HCT116 (cell line): ENCODE data around the gene CYBRD1. TPM values are rescaled to one million over a fixed set of nuclear protein-coding genes. Genes with fewer than 3 reads are reported as not detected.

ENCODE experiments used
- ATAC-seq: fragments of 200-7000 bp; cut with Tn5 transposase; 2 replicates; pipeline ENCODE4 v1.9.1; 2020; ENCODE audit warnings: mild to moderate bottlenecking, moderate library complexity
- BruUV-seq: library from RNA; stranded (reverse); fragments of 400-500 nt; replicated peaks from 2 replicates; lab custom pipeline; 2021; lab: Mats Ljungman, UMichigan
- CTCF ChIA-PET: fragments of 300-600 bp; sonication (Branson Sonifier 250); formaldehyde crosslinking; loops from one replicate; lab custom pipeline; 2021; ENCODE audit warnings: antibody characterized with exemption; lab: Charles Lee
- POLR2A ChIA-PET: fragments of 300-600, 350-600 bp; sonication (Branson Sonifier 250); formaldehyde crosslinking; loops from one replicate; lab custom pipeline; 2021; ENCODE audit warnings: antibody characterized with exemption; lab: Charles Lee
- RAD21 ChIA-PET, 2 experiments: fragments of 300-600 bp; sonication (Branson Sonifier 250); formaldehyde crosslinking; loops; one replicate each; lab custom pipeline; 2023; ENCODE audit warnings: low total read pairs in 2 of 2; ENCODE audit not compliant: uncharacterized antibody in 2 of 2, unreplicated experiment in 2 of 2, low non-redundant PET in 1 of 2; lab: Charles Lee
- DNase-seq: peaks from one replicate; pipeline ENCODE4 v3.0.0-alpha.2; 2010; ENCODE audit warnings: low read depth, low spot score
- H2AFZ ChIP-seq: fragments of 200-600 bp; shearing (Covaris generic), sonication (generic); 2 replicates; pipeline ENCODE4 v1.6.1; 2017; ENCODE audit warnings: low read depth, mixed run types, mixed read lengths, antibody characterized with exemption, low read length; ENCODE audit not compliant: poor library complexity, severe bottlenecking
- H3K27ac ChIP-seq: 2 replicates; pipeline ENCODE4 v1.5.1; 2012; ENCODE audit warnings: low read depth, low read length
- H3K27me3 ChIP-seq: fragments of 200-600 bp; sonication (generic); 2 replicates; pipeline ENCODE4 v1.6.1; 2016; ENCODE audit warnings: mixed run types, low read length, mixed read lengths; ENCODE audit not compliant: insufficient read depth
- H3K36me3 ChIP-seq, 2 experiments: fragments of 200-500 bp in 1 of 2; fragments of 200-600 bp in 1 of 2; sonication (Bioruptor generic) in 1 of 2; sonication (generic) in 1 of 2; 2 replicates each; pipeline versions ENCODE4 v1.5.1 to v1.6.1; 2014 to 2016; ENCODE audit warnings: low read length in 2 of 2, inconsistent platforms in 1 of 2, mixed read lengths in 1 of 2, mixed run types in 1 of 2; ENCODE audit not compliant: insufficient read depth in 2 of 2, control insufficient read depth in 1 of 2
- H3K4me1 ChIP-seq, 2 experiments: fragments of 200-600 bp in 1 of 2; sonication (generic) in 1 of 2; 2 replicates each; pipeline versions ENCODE4 v1.5.1 to v1.6.1; 2012 to 2017; ENCODE audit warnings: low read length in 2 of 2, inconsistent platforms in 1 of 2, mild to moderate bottlenecking in 1 of 2, mixed read lengths in 1 of 2, mixed run types in 1 of 2, moderate library complexity in 1 of 2; ENCODE audit not compliant: insufficient read depth in 2 of 2, control insufficient read depth in 1 of 2
- H3K4me2 ChIP-seq: fragments of 200-600 bp; sonication (generic); 2 replicates; pipeline ENCODE4 v1.6.1; 2017; ENCODE audit warnings: mixed run types, low read length, mixed read lengths
- H3K4me3 ChIP-seq, 2 experiments: fragments of 200-600 bp in 1 of 2; sonication (generic) in 1 of 2; replicated peaks in 1 of 2; 2 replicates each; pipeline ENCODE4 v1.5.1; 2011 to 2016; ENCODE audit warnings: low read length in 2 of 2, control low read depth in 1 of 2, low read depth in 1 of 2, mild to moderate bottlenecking in 1 of 2, mixed read lengths in 1 of 2, mixed run types in 1 of 2
- H3K79me2 ChIP-seq: fragments of 200-600 bp; sonication (generic); 2 replicates; pipeline ENCODE4 v1.6.1; 2017; ENCODE audit warnings: mild to moderate bottlenecking, mixed run types, low read length, moderate library complexity, mixed read lengths; ENCODE audit not compliant: insufficient read depth
- H3K9ac ChIP-seq: fragments of 200-600 bp; sonication (generic); 2 replicates; pipeline ENCODE4 v1.6.1; 2016; ENCODE audit warnings: low read length, mixed read lengths
- H3K9me2 ChIP-seq: fragments of 200-600 bp; sonication (generic), shearing (Covaris generic); 2 replicates; pipeline ENCODE4 v1.6.1; 2017; ENCODE audit warnings: mixed run types, mild to moderate bottlenecking, moderate library complexity; ENCODE audit not compliant: insufficient read depth
- H3K9me3 ChIP-seq, 2 experiments: fragments of 200-500 bp in 1 of 2; fragments of 200-600 bp in 1 of 2; sonication (Bioruptor generic) in 1 of 2; sonication (generic) in 1 of 2; 2 replicates each; pipeline ENCODE4 v1.6.1; 2014 to 2017; ENCODE audit warnings: low read length in 2 of 2, mixed read lengths in 2 of 2, inconsistent platforms in 1 of 2, low read depth in 1 of 2, mild to moderate bottlenecking in 1 of 2, mixed run types in 1 of 2, moderate library complexity in 1 of 2; ENCODE audit not compliant: control insufficient read depth in 1 of 2, insufficient read depth in 1 of 2
- H4K20me1 ChIP-seq: fragments of 200-600 bp; sonication (generic), shearing (Covaris generic); 2 replicates; pipeline ENCODE4 v1.6.1; 2017; ENCODE audit warnings: mixed run types, mild to moderate bottlenecking, moderate library complexity; ENCODE audit not compliant: insufficient read depth
- CBX3 ChIP-seq: IDR thresholded peaks from 2 replicates; pipeline ENCODE4 v1.6.1; 2012; ENCODE audit warnings: low read depth
- CEBPB ChIP-seq: IDR thresholded peaks from 2 replicates; pipeline ENCODE4 v1.6.1; 2012; ENCODE audit warnings: low read depth
- EGR1 ChIP-seq: IDR thresholded peaks from 2 replicates; pipeline ENCODE4 v1.6.1; 2012; ENCODE audit warnings: low read depth
- EZH2phosphoT487 ChIP-seq: fragments of 200-600 bp; IDR thresholded peaks from 2 replicates; pipeline ENCODE4 v1.6.1; 2018; ENCODE audit warnings: antibody characterized with exemption, borderline replicate concordance
- FOSL1 ChIP-seq: IDR thresholded peaks from 2 replicates; pipeline ENCODE4 v1.6.1; 2012; ENCODE audit warnings: low read depth
- JUND ChIP-seq: IDR thresholded peaks from 2 replicates; pipeline ENCODE4 v1.6.1; 2012
- MAX ChIP-seq: IDR thresholded peaks from 2 replicates; pipeline ENCODE4 v1.6.1; 2012
- POLR2AphosphoS5 ChIP-seq: IDR thresholded peaks from 2 replicates; pipeline ENCODE4 v1.6.1; 2011; ENCODE audit warnings: mild to moderate bottlenecking, low read depth, low read length, moderate library complexity
- RAD21 ChIP-seq: IDR thresholded peaks from 2 replicates; pipeline ENCODE4 v1.6.1; 2012; ENCODE audit warnings: low read depth, mild to moderate bottlenecking
- SIN3A ChIP-seq: IDR thresholded peaks from 2 replicates; pipeline ENCODE4 v1.6.1; 2012; ENCODE audit warnings: low read depth
- SP1 ChIP-seq: IDR thresholded peaks from 2 replicates; pipeline ENCODE4 v1.6.1; 2012; ENCODE audit warnings: low read depth
- SRF ChIP-seq: IDR thresholded peaks from 2 replicates; pipeline ENCODE4 v1.6.1; 2012; ENCODE audit warnings: low read depth
- TCF7L2 ChIP-seq: IDR thresholded peaks from 2 replicates; pipeline ENCODE4 v1.7.0; 2011; ENCODE audit warnings: borderline replicate concordance, inconsistent platforms; ENCODE audit not compliant: insufficient read depth, insufficient read length; ENCODE audit errors: extremely low read depth
- YY1 ChIP-seq: IDR thresholded peaks from 2 replicates; pipeline ENCODE4 v1.6.1; 2011; ENCODE audit warnings: low read length, low read depth, moderate library complexity, mild to moderate bottlenecking; ENCODE audit not compliant: insufficient replicate concordance; ENCODE audit errors: extremely low read depth
- ZFX ChIP-seq: fragments of 450-650 bp; IDR thresholded peaks from 2 replicates; pipeline ENCODE4 v1.6.1; 2017
- intact Hi-C: fragments of 100-400 bp; cut with micrococcal nuclease; formaldehyde crosslinking; loops from 2 replicates; pipeline ENCODE4 v1.10.0; 2022
- total RNA-seq: library from RNA; stranded (reverse); gene quantifications from one replicate; pipeline ENCODE4 v1.2.1, GENCODE V29; 2021; ENCODE audit not compliant: unreplicated experiment
- TF ChIP-seq, protein P1 (sequence below): IDR thresholded peaks from 2 replicates; pipeline ENCODE4 v1.6.1; 2011; ENCODE audit warnings: mild to moderate bottlenecking, low read length, moderate library complexity; ENCODE audit not compliant: insufficient replicate concordance; ENCODE audit errors: extremely low read depth

CYBRD1 gene
- total RNA-seq, 1 experiment from 2014 or later = 14.9 TPM

DNA sequence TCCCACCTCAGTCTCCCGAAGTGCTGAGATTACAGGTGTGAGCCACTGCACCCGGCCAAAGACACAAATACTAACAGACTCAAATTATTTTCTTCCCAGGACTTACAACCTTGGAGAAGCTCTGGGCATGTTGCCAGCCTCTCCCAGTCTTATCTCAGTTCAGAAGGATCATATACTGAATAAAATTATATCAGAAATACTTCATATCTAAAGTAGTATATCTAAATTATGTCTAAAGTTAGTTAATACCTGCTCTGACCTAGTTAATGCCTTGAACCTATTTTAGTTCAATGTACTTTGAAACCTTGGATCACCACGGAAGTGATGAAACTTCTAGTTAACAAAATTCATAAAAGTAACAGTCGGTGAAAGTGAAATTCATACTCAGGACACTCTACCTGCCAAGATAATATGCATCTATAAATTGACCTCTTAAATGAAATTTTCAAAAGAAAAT is 34.4 kb upstream of the CYBRD1 start:
- DNase-seq = no peak
- Histone ChIP-seq H3K9ac (no peak overlapping the region), H3K79me2 (no peaks in the 10 kb centered on the region), H3K9me2 (no peaks in the 10 kb centered on the region), H3K4me3 (no peak overlapping the region), H3K36me3 (no peaks in the 10 kb centered on the region), H2AFZ (no peak overlapping the region), H3K27me3 (no peaks in the 10 kb centered on the region)
- ChIA-PET POLR2A (no interaction called here), CTCF (no interaction called here), RAD21 (no interaction called here)
- BruUV-seq = no TSS peak
- intact Hi-C loops = no loop called here
- no peak for ATAC-seq
- TF ChIP-seq JUND (no peak), YY1 (no peak), FOSL1 (no peak), MAX (no peak), CEBPB (no peak), ZFX (no peak), SP1 (no peak), SIN3A (no peak), EZH2phosphoT487 (no peak), RAD21 (no peak), TCF7L2 (no peak), SRF (no peak), EGR1 (no peak), CBX3 (no peak), POLR2AphosphoS5 (no peak)
- TF ChIP-seq, protein P1, sequence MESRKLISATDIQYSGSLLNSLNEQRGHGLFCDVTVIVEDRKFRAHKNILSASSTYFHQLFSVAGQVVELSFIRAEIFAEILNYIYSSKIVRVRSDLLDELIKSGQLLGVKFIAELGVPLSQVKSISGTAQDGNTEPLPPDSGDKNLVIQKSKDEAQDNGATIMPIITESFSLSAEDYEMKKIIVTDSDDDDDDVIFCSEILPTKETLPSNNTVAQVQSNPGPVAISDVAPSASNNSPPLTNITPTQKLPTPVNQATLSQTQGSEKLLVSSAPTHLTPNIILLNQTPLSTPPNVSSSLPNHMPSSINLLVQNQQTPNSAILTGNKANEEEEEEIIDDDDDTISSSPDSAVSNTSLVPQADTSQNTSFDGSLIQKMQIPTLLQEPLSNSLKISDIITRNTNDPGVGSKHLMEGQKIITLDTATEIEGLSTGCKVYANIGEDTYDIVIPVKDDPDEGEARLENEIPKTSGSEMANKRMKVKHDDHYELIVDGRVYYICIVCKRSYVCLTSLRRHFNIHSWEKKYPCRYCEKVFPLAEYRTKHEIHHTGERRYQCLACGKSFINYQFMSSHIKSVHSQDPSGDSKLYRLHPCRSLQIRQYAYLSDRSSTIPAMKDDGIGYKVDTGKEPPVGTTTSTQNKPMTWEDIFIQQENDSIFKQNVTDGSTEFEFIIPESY = no peak
- TF ChIP-seq, all 23 proteins: peak for 0
- H3K4me1 ChIP-seq = no peaks in the 10 kb centered on the region
- no peaks in the 10 kb centered on the region for H3K9me3 ChIP-seq
- no peaks in the 10 kb centered on the region for H4K20me1 ChIP-seq
- no peak overlapping the region for H3K4me2 ChIP-seq
- no peak overlapping the region for H3K27ac ChIP-seq
